H9 (cell line): ENCODE results near the gene OR52N4. TPM values are rescaled to one million over a fixed set of nuclear protein-coding genes. Genes with fewer than 3 reads are reported as not detected.
"Not testable (repeated sequence)": the region's sequence is repeated elsewhere in the genome, so short reads cannot be mapped to it uniquely, and the experiment has no call there.

Source experiments
- DNase-seq: peaks from one replicate; pipeline ENCODE4 v3.0.0-alpha.2; 2017
- H2AFZ ChIP-seq: one replicate; pipeline ENCODE4 v1.6.1; 2013; ENCODE audit warnings: mild to moderate bottlenecking, low read length, control low read depth, moderate library complexity
- H2AK5ac ChIP-seq: 2 replicates; pipeline ENCODE4 v1.6.1; 2013; ENCODE audit warnings: low read length, control low read depth, mixed read lengths; ENCODE audit not compliant: insufficient read length
- H2BK120ac ChIP-seq: one replicate; pipeline ENCODE4 v1.6.1; 2013; ENCODE audit warnings: low read depth, mild to moderate bottlenecking, low read length, control low read depth, inconsistent platforms; ENCODE audit not compliant: poor library complexity, severe bottlenecking
- H2BK12ac ChIP-seq: 2 replicates; pipeline ENCODE4 v1.6.1; 2013; ENCODE audit warnings: low read length, control low read depth, mixed read lengths, low read depth; ENCODE audit not compliant: insufficient read length
- H2BK15ac ChIP-seq: 2 replicates; pipeline ENCODE4 v1.6.1; 2013; ENCODE audit warnings: low read depth, low read length, control low read depth
- H2BK20ac ChIP-seq: one replicate; pipeline ENCODE4 v1.6.1; 2013; ENCODE audit warnings: low read depth, mild to moderate bottlenecking, low read length, control low read depth, inconsistent platforms; ENCODE audit not compliant: poor library complexity, severe bottlenecking
- H2BK5ac ChIP-seq: 2 replicates; pipeline ENCODE4 v1.6.1; 2013; ENCODE audit warnings: low read length, control low read depth, mixed read lengths; ENCODE audit not compliant: insufficient read length
- H3K14ac ChIP-seq: 2 replicates; pipeline ENCODE4 v1.6.1; 2013; ENCODE audit warnings: low read length, control low read depth; ENCODE audit not compliant: insufficient read depth
- H3K18ac ChIP-seq: 2 replicates; pipeline ENCODE4 v1.6.1; 2013; ENCODE audit warnings: low read depth, mild to moderate bottlenecking, mixed read lengths, low read length, control low read depth; ENCODE audit not compliant: insufficient read length
- H3K23ac ChIP-seq: 2 replicates; pipeline ENCODE4 v1.6.1; 2013; ENCODE audit warnings: low read length, control low read depth, mixed read lengths, low read depth; ENCODE audit not compliant: insufficient read length
- H3K23me2 ChIP-seq: 2 replicates; pipeline ENCODE4 v1.6.1; 2013; ENCODE audit warnings: low read depth, mild to moderate bottlenecking, mixed read lengths, low read length, control low read depth; ENCODE audit not compliant: insufficient read length, poor library complexity, severe bottlenecking
- H3K27ac ChIP-seq: 2 replicates; pipeline ENCODE4 v1.5.1; 2013; ENCODE audit warnings: low read length, control low read depth, mixed read lengths, low read depth; ENCODE audit not compliant: insufficient read length
- H3K27me3 ChIP-seq: 2 replicates; pipeline ENCODE4 v1.6.1; 2013; ENCODE audit warnings: low read length, control low read depth, inconsistent platforms; ENCODE audit not compliant: insufficient read depth
- H3K4ac ChIP-seq: 2 replicates; pipeline ENCODE4 v1.6.1; 2013; ENCODE audit warnings: low read depth, mild to moderate bottlenecking, control low read depth, inconsistent platforms, low read length, moderate library complexity
- H3K4me1 ChIP-seq: 2 replicates; pipeline ENCODE4 v1.6.1; 2013; ENCODE audit warnings: low read length, control low read depth, inconsistent platforms; ENCODE audit not compliant: insufficient read depth
- H3K4me2 ChIP-seq: 2 replicates; pipeline ENCODE4 v1.6.1; 2013; ENCODE audit warnings: low read length, control low read depth, mixed read lengths; ENCODE audit not compliant: insufficient read length, insufficient read depth
- H3K56ac ChIP-seq: 2 replicates; pipeline ENCODE4 v1.6.1; 2013; ENCODE audit warnings: low read depth, mild to moderate bottlenecking, mixed read lengths, low read length, control low read depth; ENCODE audit not compliant: insufficient read length
- H3K79me1 ChIP-seq: 2 replicates; pipeline ENCODE4 v1.6.1; 2013; ENCODE audit warnings: low read depth, mild to moderate bottlenecking, moderate library complexity, low read length, control low read depth, inconsistent platforms; ENCODE audit not compliant: insufficient read depth, poor library complexity, severe bottlenecking
- H3K79me2 ChIP-seq: 2 replicates; pipeline ENCODE4 v1.6.1; 2013; ENCODE audit warnings: low read length, control low read depth, inconsistent platforms; ENCODE audit not compliant: insufficient read depth
- H3K9ac ChIP-seq: 2 replicates; pipeline ENCODE4 v1.6.1; 2013; ENCODE audit warnings: low read length, control low read depth, mixed read lengths; ENCODE audit not compliant: insufficient read length; ENCODE audit errors: extremely low read depth
- H3K9me3 ChIP-seq: one replicate; pipeline ENCODE4 v1.6.1; 2013; ENCODE audit warnings: low read depth, low read length, inconsistent platforms; ENCODE audit not compliant: control insufficient read depth
- H3T11ph ChIP-seq: one replicate; pipeline ENCODE4 v1.6.1; 2013; ENCODE audit warnings: mild to moderate bottlenecking, low read length, control low read depth, inconsistent platforms
- H4K20me1 ChIP-seq: one replicate; pipeline ENCODE4 v1.6.1; 2013; ENCODE audit not compliant: control insufficient read depth, insufficient read length, insufficient read depth
- H4K5ac ChIP-seq: 2 replicates; pipeline ENCODE4 v1.6.1; 2013; ENCODE audit warnings: low read depth, mild to moderate bottlenecking, mixed read lengths, low read length, control low read depth; ENCODE audit not compliant: insufficient read length
- H4K8ac ChIP-seq: replicated peaks from 2 replicates; pipeline ENCODE4 v1.6.1; 2013; ENCODE audit warnings: low read length, control low read depth, mixed read lengths, low read depth; ENCODE audit not compliant: insufficient read length
- H4K91ac ChIP-seq: 2 replicates; pipeline ENCODE4 v1.6.1; 2013; ENCODE audit warnings: low read depth, mild to moderate bottlenecking, moderate library complexity, mixed read lengths, low read length, control low read depth; ENCODE audit not compliant: insufficient read length
- H3K27ac Mint-ChIP-seq, 3 experiments: 2 replicates in 2 of 3; 3 replicates in 1 of 3; pipeline ENCODE4 v1.8.0; 2020 to 2021; ENCODE audit warnings: mixed read lengths in 3 of 3, mild to moderate bottlenecking in 1 of 3, moderate library complexity in 1 of 3
- H3K27me3 Mint-ChIP-seq: 2 replicates; pipeline ENCODE4 v1.8.0; 2021; ENCODE audit warnings: low read depth, mild to moderate bottlenecking, moderate library complexity, mixed read lengths
- H3K36me3 Mint-ChIP-seq, 3 experiments: 2 replicates in 2 of 3; 3 replicates in 1 of 3; pipeline ENCODE4 v1.8.0; 2020 to 2021; ENCODE audit warnings: low read depth in 3 of 3, mixed read lengths in 3 of 3; ENCODE audit not compliant: insufficient read depth in 1 of 3
- H3K4me1 Mint-ChIP-seq, 2 experiments: 2 replicates each; pipeline ENCODE4 v1.8.0; 2020; ENCODE audit warnings: mixed read lengths in 2 of 2
- H3K4me3 Mint-ChIP-seq, 2 experiments: 2 replicates in 1 of 2; 3 replicates in 1 of 2; pipeline ENCODE4 v1.8.0; 2020 to 2021; ENCODE audit warnings: mild to moderate bottlenecking in 2 of 2, mixed read lengths in 2 of 2, moderate library complexity in 1 of 2
- H3K9me3 Mint-ChIP-seq, 2 experiments: 2 replicates in 1 of 2; 3 replicates in 1 of 2; pipeline ENCODE4 v1.8.0; 2020; ENCODE audit warnings: mild to moderate bottlenecking in 2 of 2, mixed read lengths in 2 of 2, moderate library complexity in 1 of 2
- WGBS: extraction: QIAGEN DNeasy Blood & Tissue Kit; methylation state at CpG from one replicate; pipeline ENCODE4 v1.1.7; 2013; ENCODE audit warnings: missing lambda C conversion rate, low lambda C conversion rate, mixed read lengths; ENCODE audit not compliant: insufficient read length; ENCODE audit errors: extremely low coverage; 5-methylcytosine and 5-hydroxymethylcytosine counted together
- total RNA-seq: library from RNA; stranded (reverse); gene quantifications from 2 replicates; pipeline ENCODE4 v1.2.1, GENCODE V29; 2021
- TF ChIP-seq, protein P1 (sequence below): fragments of 200-600 bp; sonication (generic); conservative IDR thresholded peaks from 3 replicates; pipeline ENCODE4 v1.8.0; 2021; ENCODE audit warnings: antibody characterized with exemption, mild to moderate bottlenecking

Gene OR52N4
- total RNA-seq, 1 experiment from 2014 or later, result not detected

DNA sequence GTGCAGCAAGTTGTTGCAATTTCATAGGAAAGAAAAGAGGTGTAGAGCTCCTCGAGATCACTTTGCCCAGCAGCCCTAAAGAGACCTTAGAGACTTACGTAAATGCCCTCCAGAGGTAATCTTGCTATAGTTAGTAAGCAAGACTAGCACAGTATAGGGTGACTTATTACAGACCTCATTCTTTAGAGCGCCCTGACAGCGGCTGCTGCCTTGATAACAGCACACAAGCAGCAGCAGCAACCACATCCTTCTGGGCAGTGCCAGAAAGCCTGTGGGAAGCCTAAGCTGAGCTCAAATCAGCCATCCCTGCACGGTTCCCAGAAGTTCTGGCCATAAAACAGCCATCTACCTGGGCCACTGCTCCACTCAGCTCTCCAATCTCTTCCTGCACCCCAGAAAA, 40.3 kb upstream of the OR52N4 start:
- no CpG with 5 or more reads among the region's 5 CpGs for WGBS
- no peaks in the 10 kb centered on the region for H3K27me3 ChIP-seq

DNA sequence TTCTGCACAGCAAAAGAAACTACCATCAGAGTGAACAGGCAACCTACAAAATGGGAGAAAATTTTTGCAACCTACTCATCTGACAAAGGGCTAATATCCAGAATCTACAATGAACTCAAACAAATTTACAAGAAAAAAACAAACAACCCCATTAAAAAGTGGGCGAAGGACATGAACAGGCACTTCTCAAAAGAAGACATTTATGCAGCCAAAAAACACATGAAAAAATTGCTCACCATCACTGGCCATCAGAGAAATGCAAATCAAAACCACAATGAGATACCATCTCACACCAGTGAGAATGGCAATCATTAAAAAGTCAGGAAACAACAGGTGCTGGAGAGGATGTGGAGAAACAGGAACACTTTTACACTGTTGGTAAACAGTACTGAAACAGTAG, 37.5 kb upstream of the OR52N4 start:
- H3K4me1 ChIP-seq, H2AK5ac ChIP-seq, H3T11ph ChIP-seq, H4K20me1 ChIP-seq, H3K79me2 ChIP-seq, H3K9me3 Mint-ChIP-seq, H3K56ac ChIP-seq, H3K9me3 ChIP-seq, H3K14ac ChIP-seq, H4K5ac ChIP-seq, H3K27ac Mint-ChIP-seq, H2BK12ac ChIP-seq, H3K23me2 ChIP-seq, H3K36me3 Mint-ChIP-seq, H4K8ac ChIP-seq, H3K79me1 ChIP-seq, H2AFZ ChIP-seq, H3K23ac ChIP-seq, H3K27ac ChIP-seq, H3K4me2 ChIP-seq, H3K4ac ChIP-seq, H2BK120ac ChIP-seq, H2BK15ac ChIP-seq, H2BK5ac ChIP-seq, H3K4me3 Mint-ChIP-seq, H2BK20ac ChIP-seq, DNase-seq, H4K91ac ChIP-seq, H3K18ac ChIP-seq, H3K27me3 ChIP-seq, H3K9ac ChIP-seq, H3K4me1 Mint-ChIP-seq, H3K27me3 Mint-ChIP-seq: not testable (repeated sequence)
- WGBS, result no CpG with 5 or more reads among the region's 1 CpG

More for the DNA sequence above, 40.3 kb upstream of the OR52N4 start:
- H4K5ac ChIP-seq, result no peak overlapping the region
- no peaks in the 10 kb centered on the region for H3K9me3 ChIP-seq
- H3K79me2 ChIP-seq, result no peaks in the 10 kb centered on the region
- no peak overlapping the region for H2BK120ac ChIP-seq
- DNase-seq, result no peak
- H3K27ac ChIP-seq, result no peak overlapping the region
- H2BK12ac ChIP-seq, result no peak overlapping the region
- no peak overlapping the region for H3K18ac ChIP-seq
- H3T11ph ChIP-seq, result no peak overlapping the region
- no peaks in the 10 kb centered on the region for H3K79me1 ChIP-seq
- H3K4me3 Mint-ChIP-seq, result no peak overlapping the region
- no peak overlapping the region for H2AFZ ChIP-seq
- H3K23ac ChIP-seq, result no peak overlapping the region
- H3K4me1 Mint-ChIP-seq, result no peaks in the 10 kb centered on the region
- no peaks in the 10 kb centered on the region for H3K23me2 ChIP-seq
- no peak overlapping the region for H3K4me2 ChIP-seq
- TF ChIP-seq, protein P1, sequence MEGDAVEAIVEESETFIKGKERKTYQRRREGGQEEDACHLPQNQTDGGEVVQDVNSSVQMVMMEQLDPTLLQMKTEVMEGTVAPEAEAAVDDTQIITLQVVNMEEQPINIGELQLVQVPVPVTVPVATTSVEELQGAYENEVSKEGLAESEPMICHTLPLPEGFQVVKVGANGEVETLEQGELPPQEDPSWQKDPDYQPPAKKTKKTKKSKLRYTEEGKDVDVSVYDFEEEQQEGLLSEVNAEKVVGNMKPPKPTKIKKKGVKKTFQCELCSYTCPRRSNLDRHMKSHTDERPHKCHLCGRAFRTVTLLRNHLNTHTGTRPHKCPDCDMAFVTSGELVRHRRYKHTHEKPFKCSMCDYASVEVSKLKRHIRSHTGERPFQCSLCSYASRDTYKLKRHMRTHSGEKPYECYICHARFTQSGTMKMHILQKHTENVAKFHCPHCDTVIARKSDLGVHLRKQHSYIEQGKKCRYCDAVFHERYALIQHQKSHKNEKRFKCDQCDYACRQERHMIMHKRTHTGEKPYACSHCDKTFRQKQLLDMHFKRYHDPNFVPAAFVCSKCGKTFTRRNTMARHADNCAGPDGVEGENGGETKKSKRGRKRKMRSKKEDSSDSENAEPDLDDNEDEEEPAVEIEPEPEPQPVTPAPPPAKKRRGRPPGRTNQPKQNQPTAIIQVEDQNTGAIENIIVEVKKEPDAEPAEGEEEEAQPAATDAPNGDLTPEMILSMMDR, result no peak
- H3K4me1 ChIP-seq, result no peaks in the 10 kb centered on the region
- H2BK15ac ChIP-seq, result no peak overlapping the region
- H3K14ac ChIP-seq, result no peak overlapping the region
- H2BK20ac ChIP-seq, result no peak overlapping the region
- no peak overlapping the region for H3K56ac ChIP-seq
- H3K27me3 Mint-ChIP-seq, result peaks cover 2% of the 10 kb centered on the region; the same call in 1 of the 2 replicates
- H4K91ac ChIP-seq, result no peak overlapping the region
- H4K20me1 ChIP-seq, result no peaks in the 10 kb centered on the region
- peaks cover 2 to 3% of the 10 kb centered on the region in 2 experiments; a peak in 3 of 5 replicates for H3K9me3 Mint-ChIP-seq
- H2BK5ac ChIP-seq, result no peak overlapping the region
- H3K36me3 Mint-ChIP-seq, result peaks cover 0 to 19% (median 4%) of the 10 kb centered on the region in 3 experiments; a peak in 4 of 7 replicates
- peak overlapping the region in 1 of 3 experiments; percentile 18; a peak in 1 of 7 replicates for H3K27ac Mint-ChIP-seq
- H2AK5ac ChIP-seq, result no peak overlapping the region
- H3K4ac ChIP-seq, result no peak overlapping the region
- H3K9ac ChIP-seq, result no peak overlapping the region
- H4K8ac ChIP-seq, result no peak overlapping the region
